Measurements from ENCODE around the gene RPS6KB2. TPM values are rescaled to one million over a fixed set of nuclear protein-coding genes. Genes with fewer than 3 reads are reported as not detected.

The RPS6KB2 gene
- total RNA-seq, 1 experiment from 2014 or later, result 54.1 TPM

- no peak overlapping the region for H3K4me3 ChIP-seq (replicated peaks in 1 of 2; ENCODE audit: low read depth in 1 of 2, low read length in 2 of 2)
Observed at GRCh38 chr11:67389477-67389876, 38.8 kb upstream of the RPS6KB2 start.

More at GRCh38 chr11:67389477-67389876, 38.8 kb upstream of the RPS6KB2 start:
- ChIA-PET POLR2A (no interaction called here), CTCF (interaction anchor here (0.5 to 1.0 kb wide), 6 partner anchors 9 to 270 kb away, joined by 3 to 5 read pairs (median 4); partner anchors contain the start of gene PPP1CA), RAD21 (ENCODE audit: low non-redundant PET in 1 of 2, low total read pairs in 2 of 2, uncharacterized antibody in 2 of 2, unreplicated experiment in 2 of 2) (interaction anchor here in 1 of 2 experiments (1.5 kb wide), 1 partner anchor 12 kb away, joined by 5 read pairs; the partner anchor contains the start of gene PPP1CA)
- Histone ChIP-seq H3K36me3 (ENCODE audit: control insufficient read depth in 1 of 2, insufficient read depth in 2 of 2, low read length in 2 of 2) (no peaks in the 10 kb centered on the region), H3K4me1 (ENCODE audit: control insufficient read depth in 1 of 2, insufficient read depth in 2 of 2, low read length in 2 of 2) (peaks cover 16 to 45% of the 10 kb centered on the region in 2 experiments), H3K27ac (ENCODE audit: low read depth, low read length) (peak overlapping the region; percentile 5; the same call in 1 of the 2 replicates), H3K27me3 (ENCODE audit: insufficient read depth, low read length) (no peaks in the 10 kb centered on the region), H3K9me2 (ENCODE audit: insufficient read depth) (no peaks in the 10 kb centered on the region), H3K9me3 (ENCODE audit: control insufficient read depth in 1 of 2, insufficient read depth in 1 of 2, low read depth in 1 of 2, low read length in 2 of 2) (no peaks in the 10 kb centered on the region), H3K4me2 (ENCODE audit: low read length) (no peak overlapping the region), H3K79me2 (ENCODE audit: insufficient read depth, low read length) (peaks cover 14% of the 10 kb centered on the region; the same call in 1 of the 2 replicates), H3K9ac (ENCODE audit: low read length) (0 out of 2 replicates have a peak overlapping the region, but pooled peaks have one; percentile 30), H2AFZ (ENCODE audit: low read depth, low read length, poor library complexity, severe bottlenecking) (no peak overlapping the region), H4K20me1 (ENCODE audit: insufficient read depth) (no peaks in the 10 kb centered on the region)
- TF ChIP-seq CTCF (IDR thresholded peaks at IDR 0.05 in 2 of 3, conservative IDR thresholded peaks at IDR 0.05 in 1 of 3; ENCODE audit: borderline replicate concordance in 1 of 3, insufficient read depth in 1 of 3, low read depth in 2 of 3, low read length in 2 of 3) (peak; percentile 66 to 80 (median 75); a peak in 5 of 6 replicates), ZBTB33 (IDR thresholded peaks at IDR 0.05; ENCODE audit: extremely low read depth, insufficient replicate concordance, low read length) (no peak), EZH2 (IDR thresholded peaks at IDR 0.05) (no peak), RAD21 (IDR thresholded peaks at IDR 0.05; ENCODE audit: low read depth) (peak; percentile 74), SIN3A (IDR thresholded peaks at IDR 0.05; ENCODE audit: low read depth) (no peak), POLR2A (IDR thresholded peaks at IDR 0.05; ENCODE audit: borderline replicate concordance, extremely low read depth, insufficient read depth, insufficient read length) (no peak), ATF3 (IDR thresholded peaks at IDR 0.05) (no peak), EZH2phosphoT487 (IDR thresholded peaks at IDR 0.05; ENCODE audit: borderline replicate concordance) (no peak), ELF1 (IDR thresholded peaks at IDR 0.05; ENCODE audit: borderline replicate concordance, low read depth) (no peak)
- intact Hi-C loops (cut with micrococcal nuclease), result loop anchor here (1.0 kb wide), 1 partner anchor 117 kb away; no protein-coding TSS in a partner anchor
- BruUV-seq (replicated peaks), result no TSS peak
- DNase-seq (ENCODE audit: low read depth, low spot score) (no peak), ATAC-seq (peak; percentile 69)
